ENCODE results near the gene RABAC1. TPM values are rescaled to one million over a fixed set of nuclear protein-coding genes. Genes with fewer than 3 reads are reported as not detected.

RABAC1 gene
- total and polyA plus RNA-seq, 2 of the 13 experiments (the other 11 are each of a cell fraction or from before 2014, with no cell fraction given), result 37.4 to 74.0 TPM

- TF ChIP-seq, protein P1, sequence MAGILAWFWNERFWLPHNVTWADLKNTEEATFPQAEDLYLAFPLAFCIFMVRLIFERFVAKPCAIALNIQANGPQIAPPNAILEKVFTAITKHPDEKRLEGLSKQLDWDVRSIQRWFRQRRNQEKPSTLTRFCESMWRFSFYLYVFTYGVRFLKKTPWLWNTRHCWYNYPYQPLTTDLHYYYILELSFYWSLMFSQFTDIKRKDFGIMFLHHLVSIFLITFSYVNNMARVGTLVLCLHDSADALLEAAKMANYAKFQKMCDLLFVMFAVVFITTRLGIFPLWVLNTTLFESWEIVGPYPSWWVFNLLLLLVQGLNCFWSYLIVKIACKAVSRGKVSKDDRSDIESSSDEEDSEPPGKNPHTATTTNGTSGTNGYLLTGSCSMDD (CRISPR knock-in tag; IDR thresholded peaks at IDR 0.05), result no peak
- TF ChIP-seq, protein P2, sequence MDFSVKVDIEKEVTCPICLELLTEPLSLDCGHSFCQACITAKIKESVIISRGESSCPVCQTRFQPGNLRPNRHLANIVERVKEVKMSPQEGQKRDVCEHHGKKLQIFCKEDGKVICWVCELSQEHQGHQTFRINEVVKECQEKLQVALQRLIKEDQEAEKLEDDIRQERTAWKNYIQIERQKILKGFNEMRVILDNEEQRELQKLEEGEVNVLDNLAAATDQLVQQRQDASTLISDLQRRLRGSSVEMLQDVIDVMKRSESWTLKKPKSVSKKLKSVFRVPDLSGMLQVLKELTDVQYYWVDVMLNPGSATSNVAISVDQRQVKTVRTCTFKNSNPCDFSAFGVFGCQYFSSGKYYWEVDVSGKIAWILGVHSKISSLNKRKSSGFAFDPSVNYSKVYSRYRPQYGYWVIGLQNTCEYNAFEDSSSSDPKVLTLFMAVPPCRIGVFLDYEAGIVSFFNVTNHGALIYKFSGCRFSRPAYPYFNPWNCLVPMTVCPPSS (IDR thresholded peaks at IDR 0.05), result no peak
- TF ChIP-seq, protein P3, sequence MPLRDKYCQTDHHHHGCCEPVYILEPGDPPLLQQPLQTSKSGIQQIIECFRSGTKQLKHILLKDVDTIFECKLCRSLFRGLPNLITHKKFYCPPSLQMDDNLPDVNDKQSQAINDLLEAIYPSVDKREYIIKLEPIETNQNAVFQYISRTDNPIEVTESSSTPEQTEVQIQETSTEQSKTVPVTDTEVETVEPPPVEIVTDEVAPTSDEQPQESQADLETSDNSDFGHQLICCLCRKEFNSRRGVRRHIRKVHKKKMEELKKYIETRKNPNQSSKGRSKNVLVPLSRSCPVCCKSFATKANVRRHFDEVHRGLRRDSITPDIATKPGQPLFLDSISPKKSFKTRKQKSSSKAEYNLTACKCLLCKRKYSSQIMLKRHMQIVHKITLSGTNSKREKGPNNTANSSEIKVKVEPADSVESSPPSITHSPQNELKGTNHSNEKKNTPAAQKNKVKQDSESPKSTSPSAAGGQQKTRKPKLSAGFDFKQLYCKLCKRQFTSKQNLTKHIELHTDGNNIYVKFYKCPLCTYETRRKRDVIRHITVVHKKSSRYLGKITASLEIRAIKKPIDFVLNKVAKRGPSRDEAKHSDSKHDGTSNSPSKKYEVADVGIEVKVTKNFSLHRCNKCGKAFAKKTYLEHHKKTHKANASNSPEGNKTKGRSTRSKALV (CRISPR knock-in tag; IDR thresholded peaks at IDR 0.05), result no peak
- no peak for TF ChIP-seq RBM39 (IDR thresholded peaks at IDR 0.05; ENCODE audit: low read depth, low read length, poor library complexity, severe bottlenecking)
- TF ChIP-seq DNMT3B (CRISPR knock-in tag; conservative IDR thresholded peaks at IDR 0.05), result no peak
- no peak for TF ChIP-seq TAF1 (CRISPR knock-in tag; IDR thresholded peaks at IDR 0.05)
- no peak for TF ChIP-seq CHCHD3 (CRISPR knock-in tag; IDR thresholded peaks at IDR 0.05)
- no peak for TF ChIP-seq HCFC1 (IDR thresholded peaks at IDR 0.05; ENCODE audit: low read depth, low read length)
- no peak for TF ChIP-seq ZSCAN31 (CRISPR knock-in tag; IDR thresholded peaks at IDR 0.05; ENCODE audit: low read depth)
- no peak for TF ChIP-seq NFKBIZ (CRISPR knock-in tag; IDR thresholded peaks at IDR 0.05)
- TF ChIP-seq ZNF503 (CRISPR knock-in tag; IDR thresholded peaks at IDR 0.05), result no peak
- TF ChIP-seq ATF7-NPFF (CRISPR knock-in tag; IDR thresholded peaks at IDR 0.05; ENCODE audit: low read depth), result no peak
- no peak for TF ChIP-seq TARDBP (CRISPR knock-in tag; IDR thresholded peaks at IDR 0.05)
- TF ChIP-seq CBX2 (IDR thresholded peaks at IDR 0.05; ENCODE audit: low read depth, low read length), result no peak
- no peak for TF ChIP-seq CBX2 (CRISPR knock-in tag; IDR thresholded peaks at IDR 0.05; ENCODE audit: low read depth)
- TF ChIP-seq, protein P4, sequence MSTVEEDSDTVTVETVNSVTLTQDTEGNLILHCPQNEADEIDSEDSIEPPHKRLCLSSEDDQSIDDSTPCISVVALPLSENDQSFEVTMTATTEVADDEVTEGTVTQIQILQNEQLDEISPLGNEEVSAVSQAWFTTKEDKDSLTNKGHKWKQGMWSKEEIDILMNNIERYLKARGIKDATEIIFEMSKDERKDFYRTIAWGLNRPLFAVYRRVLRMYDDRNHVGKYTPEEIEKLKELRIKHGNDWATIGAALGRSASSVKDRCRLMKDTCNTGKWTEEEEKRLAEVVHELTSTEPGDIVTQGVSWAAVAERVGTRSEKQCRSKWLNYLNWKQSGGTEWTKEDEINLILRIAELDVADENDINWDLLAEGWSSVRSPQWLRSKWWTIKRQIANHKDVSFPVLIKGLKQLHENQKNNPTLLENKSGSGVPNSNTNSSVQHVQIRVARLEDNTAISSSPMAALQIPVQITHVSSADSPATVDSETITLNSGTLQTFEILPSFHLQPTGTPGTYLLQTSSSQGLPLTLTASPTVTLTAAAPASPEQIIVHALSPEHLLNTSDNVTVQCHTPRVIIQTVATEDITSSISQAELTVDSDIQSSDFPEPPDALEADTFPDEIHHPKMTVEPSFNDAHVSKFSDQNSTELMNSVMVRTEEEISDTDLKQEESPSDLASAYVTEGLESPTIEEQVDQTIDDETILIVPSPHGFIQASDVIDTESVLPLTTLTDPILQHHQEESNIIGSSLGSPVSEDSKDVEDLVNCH (CRISPR knock-in tag; IDR thresholded peaks at IDR 0.05), result no peak
- TF ChIP-seq NFYB (CRISPR knock-in tag; IDR thresholded peaks at IDR 0.05), result no peak
- no peak for TF ChIP-seq FOXA3 (CRISPR knock-in tag; IDR thresholded peaks at IDR 0.05)
- no peak for TF ChIP-seq TBX2 (CRISPR knock-in tag; IDR thresholded peaks at IDR 0.05; ENCODE audit: borderline replicate concordance)
- TF ChIP-seq NR2F6 (IDR thresholded peaks at IDR 0.05), result no peak
- TF ChIP-seq NR2F6 (CRISPR knock-in tag; IDR thresholded peaks at IDR 0.05), result peak; percentile 36; the same call in 1 of the 2 replicates
- TF ChIP-seq, protein P5, sequence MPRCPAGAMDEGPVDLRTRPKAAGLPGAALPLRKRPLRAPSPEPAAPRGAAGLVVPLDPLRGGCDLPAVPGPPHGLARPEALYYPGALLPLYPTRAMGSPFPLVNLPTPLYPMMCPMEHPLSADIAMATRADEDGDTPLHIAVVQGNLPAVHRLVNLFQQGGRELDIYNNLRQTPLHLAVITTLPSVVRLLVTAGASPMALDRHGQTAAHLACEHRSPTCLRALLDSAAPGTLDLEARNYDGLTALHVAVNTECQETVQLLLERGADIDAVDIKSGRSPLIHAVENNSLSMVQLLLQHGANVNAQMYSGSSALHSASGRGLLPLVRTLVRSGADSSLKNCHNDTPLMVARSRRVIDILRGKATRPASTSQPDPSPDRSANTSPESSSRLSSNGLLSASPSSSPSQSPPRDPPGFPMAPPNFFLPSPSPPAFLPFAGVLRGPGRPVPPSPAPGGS (CRISPR knock-in tag; IDR thresholded peaks at IDR 0.05), result no peak
- TF ChIP-seq ZNF768 (CRISPR knock-in tag; IDR thresholded peaks at IDR 0.05), result no peak
Measured at GRCh38 chr19:41934849-41935374, 24.2 kb downstream of the RABAC1 start (continued).

Data from HepG2 (cell line).